Endothelial cell of umbilical vein (primary cell): ENCODE measurements around the gene PAX2. TPM values are rescaled to one million over a fixed set of nuclear protein-coding genes. Genes with fewer than 3 reads are reported as not detected.

ENCODE experiments used
- BruUV-seq: library from RNA; stranded (reverse); fragments of 400-500 nt; replicated peaks from 2 replicates; lab custom pipeline; 2021; lab: Mats Ljungman, UMichigan
- CTCF ChIA-PET: fragments of 300-600, 350-600 bp; sonication (Branson Sonifier 250); formaldehyde crosslinking; loops from one replicate; lab custom pipeline; 2021; ENCODE audit warnings: antibody characterized with exemption, inconsistent platforms; lab: Charles Lee
- POLR2A ChIA-PET: fragments of 300-600, 350-600 bp; sonication (Branson Sonifier 250); formaldehyde crosslinking; loops from one replicate; lab custom pipeline; 2021; ENCODE audit warnings: antibody characterized with exemption, inconsistent platforms; lab: Charles Lee
- DNase-seq: peaks from one replicate; pipeline ENCODE4 v3.0.0-alpha.2; 2011; ENCODE audit warnings: low read depth, low spot score
- FAIRE-seq: peaks from 2 replicates; lab custom pipeline; 2011; peaks lifted over from hg19 to GRCh38; lab: Jason Lieb, UNC
- H2AFZ ChIP-seq: 2 replicates; pipeline ENCODE4 v1.6.0; 2012; ENCODE audit warnings: low read depth, low read length, control low read depth, inconsistent platforms
- H3K27ac ChIP-seq: 2 replicates; pipeline ENCODE4 v1.5.1; 2011; ENCODE audit warnings: low read depth, mild to moderate bottlenecking, control low read depth, low read length, moderate library complexity; ENCODE audit not compliant: insufficient read depth
- H3K27me3 ChIP-seq, 2 experiments: 2 replicates each; pipeline versions ENCODE4 v1.6.0 to v1.6.1; 2011; ENCODE audit warnings: low read length in 2 of 2, mixed read lengths in 1 of 2; ENCODE audit not compliant: control insufficient read depth in 2 of 2, insufficient read depth in 2 of 2
- H3K36me3 ChIP-seq, 2 experiments: 2 replicates in 1 of 2; 3 replicates in 1 of 2; pipeline ENCODE4 v1.5.1; 2011; ENCODE audit warnings: low read length in 2 of 2, mild to moderate bottlenecking in 1 of 2, moderate library complexity in 1 of 2; ENCODE audit not compliant: control insufficient read depth in 2 of 2, insufficient read depth in 2 of 2; ENCODE audit errors: extremely low read depth in 1 of 2
- H3K4me1 ChIP-seq: 3 replicates; pipeline ENCODE4 v1.5.1; 2011; ENCODE audit warnings: mild to moderate bottlenecking, low read length; ENCODE audit not compliant: control insufficient read depth, insufficient read depth; ENCODE audit errors: extremely low read depth
- H3K4me2 ChIP-seq: 2 replicates; pipeline ENCODE4 v1.6.1; 2011; ENCODE audit warnings: low read length, control low read depth, mixed read lengths; ENCODE audit not compliant: insufficient read depth
- H3K4me3 ChIP-seq, 3 experiments: fragments of 200-600 bp in 1 of 3; sonication (generic), shearing (Covaris generic) in 1 of 3; replicated peaks in 1 of 3; 2 replicates each; pipeline ENCODE4 v1.5.1; 2011 to 2016; ENCODE audit warnings: control low read depth in 3 of 3, low read length in 3 of 3, mild to moderate bottlenecking in 2 of 3, inconsistent platforms in 1 of 3, low read depth in 1 of 3, moderate library complexity in 1 of 3; ENCODE audit not compliant: insufficient read depth in 1 of 3
- H3K79me2 ChIP-seq: 2 replicates; pipeline ENCODE4 v1.6.0; 2012; ENCODE audit warnings: low read length, inconsistent platforms; ENCODE audit not compliant: control insufficient read depth, insufficient read depth
- H3K9ac ChIP-seq: replicated peaks from 2 replicates; pipeline ENCODE3; 2011; ENCODE audit warnings: low read length, control low read depth; ENCODE audit not compliant: insufficient read depth; ENCODE audit errors: extremely low read depth
- H3K9me1 ChIP-seq: replicated peaks from 3 replicates; pipeline ENCODE4 v1.6.0; 2011; ENCODE audit warnings: mild to moderate bottlenecking, low read length; ENCODE audit not compliant: control insufficient read depth, insufficient read depth; ENCODE audit errors: extremely low read depth
- H3K9me3 ChIP-seq: replicated peaks from 2 replicates; pipeline ENCODE4 v1.5.1; 2012; ENCODE audit warnings: low read length, inconsistent platforms; ENCODE audit not compliant: control insufficient read depth, insufficient read depth
- H4K20me1 ChIP-seq: replicated peaks from 2 replicates; pipeline ENCODE3; 2011; ENCODE audit warnings: mild to moderate bottlenecking, low read length; ENCODE audit not compliant: control insufficient read depth, insufficient read depth; ENCODE audit errors: extremely low read depth
- CTCF ChIP-seq, 2 donors: IDR thresholded peaks; 1 replicate in 1 of 2; 2 replicates in 1 of 2; pipeline ENCODE4 v1.5.1; 2011; ENCODE audit warnings: low read length in 2 of 2, mild to moderate bottlenecking in 2 of 2, moderate library complexity in 2 of 2, control low read depth in 1 of 2, inconsistent platforms in 1 of 2, low read depth in 1 of 2; ENCODE audit not compliant: insufficient read depth in 1 of 2; ENCODE audit errors: extremely low read depth in 1 of 2
- EZH2 ChIP-seq: IDR thresholded peaks from 2 replicates; pipeline ENCODE4 v1.6.1; 2012; ENCODE audit warnings: borderline replicate concordance, low read depth, mild to moderate bottlenecking, moderate library complexity, low read length, inconsistent platforms; ENCODE audit not compliant: severe bottlenecking
- FOS ChIP-seq: IDR thresholded peaks from 2 replicates; pipeline ENCODE4 v1.6.1; 2011; ENCODE audit warnings: mild to moderate bottlenecking, low read length, moderate library complexity, borderline replicate concordance; ENCODE audit not compliant: insufficient read depth
- GATA2 ChIP-seq: IDR thresholded peaks from 2 replicates; pipeline ENCODE4 v1.7.0; 2011; ENCODE audit warnings: low read depth, mild to moderate bottlenecking, moderate library complexity, mixed read lengths, low read length; ENCODE audit not compliant: insufficient read length, insufficient read depth
- JUN ChIP-seq: IDR thresholded peaks from 2 replicates; pipeline ENCODE4 v1.6.1; 2011; ENCODE audit warnings: borderline replicate concordance, low read depth; ENCODE audit not compliant: insufficient read length, insufficient read depth
- MAX ChIP-seq: IDR thresholded peaks from 2 replicates; pipeline ENCODE4 v1.6.1; 2011; ENCODE audit not compliant: insufficient read depth, insufficient read length
- MYC ChIP-seq: IDR thresholded peaks from one replicate; pipeline ENCODE4 v1.6.1; 2011; ENCODE audit warnings: mild to moderate bottlenecking, low read depth, low read length
- POLR2A ChIP-seq: IDR thresholded peaks from 2 replicates; pipeline ENCODE4 v1.6.1; 2012; ENCODE audit warnings: low read depth, mild to moderate bottlenecking, control low read depth, low read length
- POLR2AphosphoS5 ChIP-seq: IDR thresholded peaks from 2 replicates; pipeline ENCODE4 v1.6.1; 2012; ENCODE audit warnings: low read depth, mild to moderate bottlenecking, control low read depth, low read length, moderate library complexity; ENCODE audit not compliant: insufficient read depth
- dilution Hi-C: fragments of 300-500 bp; cut with MboI; formaldehyde crosslinking; loops from one replicate; pipeline ENCODE4 v1.15.0; 2019; ENCODE audit warnings: low sequenced_read_pairs; ENCODE audit not compliant: extremely low pct_ligation_motif_present
- intact Hi-C: fragments of 100-400 bp; cut with micrococcal nuclease; formaldehyde crosslinking; loops from one replicate; pipeline ENCODE4 v1.10.0; 2022
- polyA plus RNA-seq, 4 experiments: library from polyadenylated mRNA; depleted of rRNA in 3 of 4; stranded (reverse) in 3 of 4; unstranded in 1 of 4; fragments of >200 nt; gene quantifications; 2 replicates each; pipeline versions ENCODE4 v1.2.1 to v1.2.3, GENCODE V29; 2011 to 2012; ENCODE audit warnings: missing spikeins in 1 of 4
- total RNA-seq: library from RNA; stranded (reverse); gene quantifications from 2 replicates; pipeline ENCODE4 v1.2.3, GENCODE V29; 2021

PAX2 gene
- total and polyA plus RNA-seq, 2 donors (not counting 3 experiments of a cell fraction or from before 2014, with no cell fraction given), result not detected

GRCh38 chr10:100802196-100802595 is 56.8 kb downstream of the PAX2 start:
- no TSS peak for BruUV-seq
- Histone ChIP-seq H3K27ac (no peak overlapping the region), H3K4me2 (no peak overlapping the region), H3K4me1 (no peaks in the 10 kb centered on the region), H3K9me3 (no peaks in the 10 kb centered on the region), H3K79me2 (no peaks in the 10 kb centered on the region), H3K27me3 (peaks cover 13 to 25% of the 10 kb centered on the region in 2 experiments), H4K20me1 (no peaks in the 10 kb centered on the region), H3K9me1 (no peaks in the 10 kb centered on the region), H2AFZ (no peak overlapping the region), H3K9ac (no peak overlapping the region), H3K4me3 (no peak overlapping the region), H3K36me3 (no peaks in the 10 kb centered on the region)
- FAIRE-seq, result no peak
- TF ChIP-seq MYC, result no peak
- TF ChIP-seq JUN, result no peak
- TF ChIP-seq POLR2A, result no peak
- TF ChIP-seq FOS, result no peak
- TF ChIP-seq EZH2, result no peak
- TF ChIP-seq MAX, result no peak
- TF ChIP-seq GATA2, result no peak
- no peak for TF ChIP-seq CTCF (IDR thresholded peaks at IDR 0.05; ENCODE audit: extremely low read depth in 1 of 2, insufficient read depth in 1 of 2, low read depth in 1 of 2, low read length in 2 of 2)
- TF ChIP-seq POLR2AphosphoS5, result no peak
- no peak for DNase-seq
- ChIA-PET POLR2A (no interaction called here), CTCF (interaction anchor here (1.2 kb wide), 1 partner anchor 13 kb away, joined by 5 read pairs; no protein-coding TSS in a partner anchor)
- dilution Hi-C loops, result no loop called here
- intact Hi-C loops, result no loop called here
